ENCODE data around the gene CATSPERB. TPM values are rescaled to one million over a fixed set of nuclear protein-coding genes. Genes with fewer than 3 reads are reported as not detected.
A peak's percentile ranks its signal among the peaks of the same experiment; 100 is the strongest.

CATSPERB gene
- total and polyA plus RNA-seq, 3 donors from 2014 or later = 5.0 to 6.4 (median 6.1) TPM

GRCh38 chr14:91753501-91754128, 21.7 kb upstream of the CATSPERB start:
- Histone ChIP-seq H3K4me3 (no peak overlapping the region), H3K4me1 (peaks cover 2% of the 10 kb centered on the region), H3K9me3 (no peaks in the 10 kb centered on the region), H3K27ac (no peak overlapping the region), H3K36me3 (ENCODE audit: low read depth, missing control alignments) (no peaks in the 10 kb centered on the region), H3K27me3 (no peaks in the 10 kb centered on the region)
- intact Hi-C loops (cut with DNase I; ENCODE audit: low total_unique reads) = no loop called here
- no peak for DNase-seq
- WGBS, 2 donors = 69 to 72% methylated on average over 4 of the region's 4 CpGs
- TF ChIP-seq CTCF (IDR thresholded peaks at IDR 0.05) = no peak
- no peak for TF ChIP-seq POLR2A (IDR thresholded peaks at IDR 0.05)

GRCh38 chr14:91752961-91753360, 21.1 kb upstream of the CATSPERB start:
- Histone ChIP-seq H3K4me3 (no peak overlapping the region), H3K9me3 (no peaks in the 10 kb centered on the region), H3K27ac (no peak overlapping the region), H3K27me3 (no peaks in the 10 kb centered on the region), H3K4me1 (peaks cover 2% of the 10 kb centered on the region), H3K36me3 (ENCODE audit: low read depth, missing control alignments) (no peaks in the 10 kb centered on the region)
- TF ChIP-seq CTCF (IDR thresholded peaks at IDR 0.05) (no peak), POLR2A (IDR thresholded peaks at IDR 0.05) (no peak)
- intact Hi-C loops (cut with DNase I; ENCODE audit: low total_unique reads) = no loop called here
- DNase-seq = peak; percentile 37
- 30 to 46% methylated on average over 1 of the region's 1 CpG for WGBS, 2 donors

- no peak overlapping the region for H3K4me3 ChIP-seq
- H3K4me1 ChIP-seq = no peaks in the 10 kb centered on the region
- no peak for DNase-seq
- TF ChIP-seq CTCF (IDR thresholded peaks at IDR 0.05) (no peak), POLR2A (IDR thresholded peaks at IDR 0.05) (no peak)
- H3K9me3 ChIP-seq = no peaks in the 10 kb centered on the region
- no peak overlapping the region for H3K27ac ChIP-seq
- H3K36me3 ChIP-seq (ENCODE audit: low read depth, missing control alignments) = no peaks in the 10 kb centered on the region
- intact Hi-C loops (cut with DNase I; ENCODE audit: low total_unique reads) = no loop called here
- WGBS, 2 donors = 83 to 90% methylated on average over 2 of the region's 2 CpGs
- H3K27me3 ChIP-seq = no peaks in the 10 kb centered on the region
Measured at GRCh38 chr14:91751719-91752118, 19.8 kb upstream of the CATSPERB start.

- no peaks in the 10 kb centered on the region for H3K9me3 ChIP-seq
- H3K4me3 ChIP-seq = no peak overlapping the region
- H3K36me3 ChIP-seq (ENCODE audit: low read depth, missing control alignments) = no peaks in the 10 kb centered on the region
- DNase-seq = no peak
- WGBS, 2 donors = 92% methylated on average over 3 of the region's 3 CpGs
- H3K4me1 ChIP-seq = no peaks in the 10 kb centered on the region
- H3K27me3 ChIP-seq = no peaks in the 10 kb centered on the region
- intact Hi-C loops (cut with DNase I; ENCODE audit: low total_unique reads) = no loop called here
- no peak for TF ChIP-seq CTCF (IDR thresholded peaks at IDR 0.05)
- no peak for TF ChIP-seq POLR2A (IDR thresholded peaks at IDR 0.05)
- H3K27ac ChIP-seq = no peak overlapping the region
Measured at GRCh38 chr14:91750634-91751198, 18.8 kb upstream of the CATSPERB start.

- H3K27ac ChIP-seq = no peak overlapping the region
- 59 to 73% methylated on average over 2 of the region's 2 CpGs for WGBS, 2 donors
- no peaks in the 10 kb centered on the region for H3K4me1 ChIP-seq
- DNase-seq = no peak
- TF ChIP-seq POLR2A (IDR thresholded peaks at IDR 0.05) (no peak), CTCF (IDR thresholded peaks at IDR 0.05) (no peak)
- H3K4me3 ChIP-seq = no peak overlapping the region
- H3K27me3 ChIP-seq = no peaks in the 10 kb centered on the region
- intact Hi-C loops (cut with DNase I; ENCODE audit: low total_unique reads) = no loop called here
- no peaks in the 10 kb centered on the region for H3K36me3 ChIP-seq (ENCODE audit: low read depth, missing control alignments)
- no peaks in the 10 kb centered on the region for H3K9me3 ChIP-seq
Measured at GRCh38 chr14:91749868-91750267, 18.0 kb upstream of the CATSPERB start.
